ENCODE results near the gene DCUN1D4.
"Not testable (repeated sequence)": the region's sequence is repeated elsewhere in the genome, so short reads cannot be mapped to it uniquely, and the experiment has no call there.

DCUN1D4 gene

GRCh38 chr4:51895158-51895557 lies 52.2 kb downstream of the DCUN1D4 start:
- DNase-seq (ENCODE audit: low spot score): peak; percentile 54

GRCh38 chr4:51895816-51896408 lies 53.0 kb downstream of the DCUN1D4 start:
- peak; percentile 81 for DNase-seq (ENCODE audit: low spot score)

GRCh38 chr4:51901363-51901762 lies 58.4 kb downstream of the DCUN1D4 start:
- no peak for DNase-seq (ENCODE audit: low spot score)

GRCh38 chr4:51906167-51906958 lies 63.4 kb downstream of the DCUN1D4 start:
- DNase-seq (ENCODE audit: low spot score): no peak

GRCh38 chr4:51907006-51907669 lies 64.2 kb downstream of the DCUN1D4 start:
- DNase-seq (ENCODE audit: low spot score): no peak

- no peak for DNase-seq (ENCODE audit: low spot score)
Measured at GRCh38 chr4:51909236-51909703, 66.3 kb downstream of the DCUN1D4 start.

GRCh38 chr4:51918251-51918650 lies 75.3 kb downstream of the DCUN1D4 start:
- no peak for DNase-seq (ENCODE audit: low spot score)

- DNase-seq (ENCODE audit: low spot score): no peak
Measured at GRCh38 chr4:51923343-51923742, 80.4 kb downstream of the DCUN1D4 start.

- no peak for DNase-seq (ENCODE audit: low spot score)
Measured at GRCh38 chr4:51925307-51925706, 82.4 kb downstream of the DCUN1D4 start.

- no peak for DNase-seq (ENCODE audit: low spot score)
Measured at GRCh38 chr4:51930557-51930956, 87.6 kb downstream of the DCUN1D4 start.

- DNase-seq (ENCODE audit: low spot score): no peak
Measured at GRCh38 chr4:51931461-51931860, 88.5 kb downstream of the DCUN1D4 start.

- DNase-seq (ENCODE audit: low spot score): no peak
Measured at GRCh38 chr4:51932261-51932660, 89.3 kb downstream of the DCUN1D4 start.

- DNase-seq (ENCODE audit: low spot score): no peak
Measured at GRCh38 chr4:51932684-51933083, 89.7 kb downstream of the DCUN1D4 start.

- not testable (repeated sequence) for DNase-seq (ENCODE audit: low spot score)
Measured at GRCh38 chr4:51940460-51940859, 97.5 kb downstream of the DCUN1D4 start.

- DNase-seq (ENCODE audit: low spot score): no peak
Measured at GRCh38 chr4:51942108-51942832, 99.3 kb downstream of the DCUN1D4 start.

- DNase-seq (ENCODE audit: low spot score): no peak
Measured at GRCh38 chr4:51942833-51943215, 99.9 kb downstream of the DCUN1D4 start.

GRCh38 chr4:51943221-51943620 lies 100.3 kb downstream of the DCUN1D4 start:
- DNase-seq (ENCODE audit: low spot score): no peak

- DNase-seq (ENCODE audit: low spot score): peak; percentile 45
Measured at GRCh38 chr4:51958199-51958968, 115.4 kb downstream of the DCUN1D4 start.

- no peak for DNase-seq (ENCODE audit: low spot score)
Measured at GRCh38 chr4:51960486-51960885, 117.5 kb downstream of the DCUN1D4 start.

- DNase-seq (ENCODE audit: low spot score): no peak
Measured at GRCh38 chr4:51963841-51964517, 121.0 kb downstream of the DCUN1D4 start.

GRCh38 chr4:51965862-51966261 lies 122.9 kb downstream of the DCUN1D4 start:
- DNase-seq (ENCODE audit: low spot score): no peak
